ENCODE data around the gene CFAP57.

The CFAP57 gene

DNA sequence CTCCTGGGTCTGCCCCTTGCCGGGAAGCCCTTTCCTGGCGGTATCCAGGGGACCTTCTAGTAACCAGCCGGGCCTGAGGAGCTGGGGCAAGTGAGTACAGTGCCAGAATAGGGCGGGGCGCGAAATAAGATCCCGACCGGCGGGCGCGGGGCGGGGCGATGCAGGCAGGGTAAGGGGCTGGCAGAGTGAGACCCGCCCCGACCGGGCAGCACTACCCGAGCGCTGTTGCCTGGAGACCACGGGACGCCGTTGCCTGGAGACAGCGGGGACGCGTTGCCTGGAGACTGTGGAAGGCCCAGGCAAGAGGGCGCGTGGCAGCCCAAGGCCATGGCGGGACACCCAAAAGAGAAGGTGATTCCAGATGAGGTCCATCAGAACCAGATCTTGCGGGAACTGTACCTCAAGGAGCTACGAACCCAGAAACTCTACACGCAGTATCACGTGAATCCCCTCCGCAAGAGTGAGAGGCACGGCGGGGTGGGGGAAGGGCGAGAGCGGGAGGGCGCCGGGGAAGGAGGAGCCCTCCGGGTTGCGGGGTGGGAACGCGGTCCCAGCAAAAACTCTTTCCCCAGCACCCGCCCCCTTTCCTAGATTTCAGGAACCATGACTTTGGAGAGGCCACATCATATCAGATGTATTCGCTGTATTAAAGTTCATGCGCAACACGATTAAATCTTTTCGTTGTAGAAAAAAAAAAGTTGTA is 24.4 kb upstream of the CFAP57 start:
- no peak overlapping the region for H3K4me3 ChIP-seq (ENCODE audit: low read depth, low read length)

DNA sequence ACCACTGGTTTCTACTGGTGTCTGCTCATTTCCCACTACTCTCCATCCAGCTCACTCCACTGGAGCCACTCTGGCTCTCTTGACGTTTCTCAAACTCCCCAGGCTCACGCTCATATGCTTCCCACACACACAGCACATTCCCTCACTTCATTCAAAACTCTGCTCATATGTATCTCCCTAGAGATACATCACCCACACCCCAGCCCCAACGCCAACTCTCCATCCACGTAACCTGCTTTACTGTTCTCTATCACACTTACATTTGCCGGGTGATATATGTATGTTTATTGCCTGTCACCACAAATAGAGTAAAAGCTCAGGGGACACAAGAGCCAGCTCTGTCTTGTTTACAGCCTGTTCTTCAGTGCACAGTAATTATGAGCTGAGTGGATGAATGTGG is 22.2 kb upstream of the CFAP57 start:
- TF ChIP-seq, protein P1, sequence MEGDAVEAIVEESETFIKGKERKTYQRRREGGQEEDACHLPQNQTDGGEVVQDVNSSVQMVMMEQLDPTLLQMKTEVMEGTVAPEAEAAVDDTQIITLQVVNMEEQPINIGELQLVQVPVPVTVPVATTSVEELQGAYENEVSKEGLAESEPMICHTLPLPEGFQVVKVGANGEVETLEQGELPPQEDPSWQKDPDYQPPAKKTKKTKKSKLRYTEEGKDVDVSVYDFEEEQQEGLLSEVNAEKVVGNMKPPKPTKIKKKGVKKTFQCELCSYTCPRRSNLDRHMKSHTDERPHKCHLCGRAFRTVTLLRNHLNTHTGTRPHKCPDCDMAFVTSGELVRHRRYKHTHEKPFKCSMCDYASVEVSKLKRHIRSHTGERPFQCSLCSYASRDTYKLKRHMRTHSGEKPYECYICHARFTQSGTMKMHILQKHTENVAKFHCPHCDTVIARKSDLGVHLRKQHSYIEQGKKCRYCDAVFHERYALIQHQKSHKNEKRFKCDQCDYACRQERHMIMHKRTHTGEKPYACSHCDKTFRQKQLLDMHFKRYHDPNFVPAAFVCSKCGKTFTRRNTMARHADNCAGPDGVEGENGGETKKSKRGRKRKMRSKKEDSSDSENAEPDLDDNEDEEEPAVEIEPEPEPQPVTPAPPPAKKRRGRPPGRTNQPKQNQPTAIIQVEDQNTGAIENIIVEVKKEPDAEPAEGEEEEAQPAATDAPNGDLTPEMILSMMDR (IDR thresholded peaks at IDR 0.05; ENCODE audit: borderline replicate concordance, insufficient read depth, low read depth, low read length) = no peak
- no peak overlapping the region for H3K4me3 ChIP-seq (ENCODE audit: low read depth, low read length)

More for the DNA sequence above, 24.4 kb upstream of the CFAP57 start:
- TF ChIP-seq, protein P1 (IDR thresholded peaks at IDR 0.05; ENCODE audit: borderline replicate concordance, insufficient read depth, low read depth, low read length) = no peak

DNA sequence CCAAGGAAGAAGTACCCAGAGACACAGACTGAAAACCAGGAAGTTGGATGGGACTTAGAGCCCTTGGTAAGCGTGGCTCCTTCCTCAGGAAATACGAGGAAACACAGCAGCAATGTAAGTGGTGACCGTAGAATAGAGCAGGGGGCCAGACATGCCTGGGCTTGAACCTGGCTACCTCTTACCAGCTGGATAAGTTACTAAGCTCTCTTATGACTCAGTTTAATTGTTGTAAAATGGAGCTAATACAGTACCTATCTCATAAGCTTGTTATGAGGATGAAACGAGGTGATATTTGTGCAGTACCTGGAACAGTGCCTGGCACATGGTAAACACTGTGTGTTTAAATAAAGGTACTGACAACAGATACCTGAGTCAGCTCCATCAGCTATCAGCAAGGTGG is 19.3 kb upstream of the CFAP57 start:
- TF ChIP-seq, protein P1 (IDR thresholded peaks at IDR 0.05; ENCODE audit: borderline replicate concordance, insufficient read depth, low read depth, low read length) = no peak
- no peak overlapping the region for H3K4me3 ChIP-seq (ENCODE audit: low read depth, low read length)

DNA sequence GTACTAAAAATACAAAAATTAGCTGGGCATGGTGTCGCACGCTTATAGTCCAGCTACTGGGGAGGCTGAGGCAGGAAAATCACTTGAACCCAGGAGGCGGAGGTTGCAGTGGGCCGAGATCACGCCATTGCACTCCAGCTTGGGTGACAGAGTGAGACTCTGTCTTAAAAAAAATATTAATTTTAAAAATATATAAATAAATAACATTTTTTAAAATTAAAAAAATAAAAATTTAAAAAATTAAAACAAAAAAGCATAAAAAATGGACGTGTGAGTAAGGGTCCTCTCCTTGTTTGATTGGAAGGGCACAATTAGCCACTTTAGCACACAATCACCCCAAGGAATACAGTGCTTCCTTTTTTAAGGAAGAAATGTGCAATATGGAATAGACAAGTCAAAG is 18.7 kb upstream of the CFAP57 start:
- TF ChIP-seq, protein P1 (IDR thresholded peaks at IDR 0.05; ENCODE audit: borderline replicate concordance, insufficient read depth, low read depth, low read length) = no peak
- no peak overlapping the region for H3K4me3 ChIP-seq (ENCODE audit: low read depth, low read length)

DNA sequence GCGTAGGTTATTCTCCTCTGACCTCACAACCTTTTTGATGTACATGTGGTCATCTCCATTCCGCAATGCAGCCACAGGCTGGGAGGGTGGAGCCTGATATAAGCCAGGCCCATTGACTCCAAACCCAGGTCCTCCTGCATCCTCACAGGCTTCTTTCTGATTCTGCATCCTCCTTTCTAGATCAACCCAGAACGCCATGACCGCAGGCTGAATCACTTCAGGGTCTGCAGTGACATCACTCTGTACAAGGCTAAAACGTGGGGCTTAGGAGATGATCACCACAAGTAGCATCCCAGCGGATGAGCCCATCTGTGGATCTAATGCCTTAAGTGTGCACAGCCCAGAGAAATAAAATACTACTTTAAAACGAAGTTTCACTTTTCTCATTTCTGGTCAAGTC is 16.1 kb upstream of the CFAP57 start:
- no peak overlapping the region for H3K4me3 ChIP-seq (ENCODE audit: low read depth, low read length)
- TF ChIP-seq, protein P1 (IDR thresholded peaks at IDR 0.05; ENCODE audit: borderline replicate concordance, insufficient read depth, low read depth, low read length) = no peak

DNA sequence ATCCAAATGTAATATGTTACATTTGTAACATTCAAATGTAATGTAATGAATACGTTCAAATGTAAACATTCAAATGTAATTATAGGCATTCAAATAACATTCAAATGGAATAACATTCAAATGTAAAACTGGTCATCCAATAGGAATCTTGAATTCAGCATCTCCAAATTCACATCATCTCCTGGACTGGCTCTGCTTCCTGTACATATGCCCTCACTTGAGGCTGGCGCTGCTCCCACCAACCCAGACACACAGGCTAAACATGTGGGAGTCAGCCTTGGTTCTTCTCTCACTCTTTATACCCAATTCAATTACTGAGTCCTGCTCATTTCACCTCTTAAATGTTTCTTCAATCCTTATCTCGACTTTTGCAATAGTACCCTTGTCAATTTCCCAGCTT is 7.0 kb upstream of the CFAP57 start:
- TF ChIP-seq, protein P1 (IDR thresholded peaks at IDR 0.05; ENCODE audit: borderline replicate concordance, insufficient read depth, low read depth, low read length) = no peak
- H3K4me3 ChIP-seq (ENCODE audit: low read depth, low read length) = no peak overlapping the region

GRCh38 chr1:43165765-43166164 is 6.4 kb upstream of the CFAP57 start:
- H3K4me3 ChIP-seq (ENCODE audit: low read depth, low read length) = no peak overlapping the region
- TF ChIP-seq, protein P1 (IDR thresholded peaks at IDR 0.05; ENCODE audit: borderline replicate concordance, insufficient read depth, low read depth, low read length) = no peak
